WERI-Rb-1 (cell line): ENCODE measurements around the gene FGD3.

Experiments used
- DNase-seq: peaks from one replicate; pipeline ENCODE4 v3.0.0-alpha.2; 2020
- H3K27ac ChIP-seq: fragments of 250-450 bp; sonication (Bioruptor Pico); 2 replicates; pipeline ENCODE4 v1.5.1; 2020; ENCODE audit warnings: mild to moderate bottlenecking, moderate library complexity
- H3K27me3 ChIP-seq: fragments of 250-450 bp; sonication (Bioruptor Pico); 2 replicates; pipeline ENCODE4 v1.5.1; 2021; ENCODE audit warnings: mild to moderate bottlenecking, low read depth, moderate library complexity; ENCODE audit not compliant: insufficient read depth, severe bottlenecking
- H3K36me3 ChIP-seq: fragments of 250-450 bp; sonication (Bioruptor Pico); 2 replicates; pipeline ENCODE4 v1.5.1; 2020; ENCODE audit warnings: mild to moderate bottlenecking, moderate library complexity
- H3K4me3 ChIP-seq: 2 replicates; pipeline ENCODE4 v1.5.1; 2011; ENCODE audit warnings: low read depth, mild to moderate bottlenecking, control low read depth, low read length
- H3K9me3 ChIP-seq: fragments of 250-450 bp; sonication (Bioruptor Pico); 2 replicates; pipeline ENCODE4 v1.5.1; 2021; ENCODE audit warnings: mild to moderate bottlenecking, moderate library complexity; ENCODE audit not compliant: severe bottlenecking
- CTCF ChIP-seq: IDR thresholded peaks from 2 replicates; pipeline ENCODE4 v1.5.1; 2011; ENCODE audit warnings: low read depth, mild to moderate bottlenecking, control low read depth, inconsistent platforms, low read length

Gene FGD3

GRCh38 chr9:92970467-92970923 is 23.2 kb downstream of the FGD3 start:
- TF ChIP-seq CTCF = no peak
- Histone ChIP-seq H3K4me3 (no peak overlapping the region), H3K9me3 (no peaks in the 10 kb centered on the region), H3K27me3 (no peaks in the 10 kb centered on the region), H3K36me3 (no peaks in the 10 kb centered on the region), H3K27ac (no peak overlapping the region)
- no peak for DNase-seq

DNA sequence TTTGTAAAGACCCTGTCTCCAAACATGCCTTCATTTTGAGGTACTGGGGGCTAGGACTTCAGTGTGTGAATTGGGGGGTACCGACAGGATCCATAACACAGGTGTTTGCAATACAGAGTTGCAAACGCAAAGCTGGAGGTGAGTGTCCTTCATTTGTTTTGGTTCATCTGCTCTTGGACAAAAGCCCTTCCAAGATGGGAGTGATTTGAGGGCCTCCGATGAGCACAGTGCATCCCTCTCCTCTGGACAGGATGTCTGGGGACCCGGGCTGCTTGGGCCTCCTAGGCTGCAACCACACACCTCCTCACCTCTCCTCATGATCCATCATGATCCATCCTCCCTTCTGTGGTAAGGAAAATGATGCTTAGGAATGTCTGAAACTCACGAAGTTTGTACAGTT is 23.8 kb downstream of the FGD3 start:
- Histone ChIP-seq H3K27me3 (no peaks in the 10 kb centered on the region), H3K27ac (no peak overlapping the region), H3K4me3 (no peak overlapping the region), H3K36me3 (no peaks in the 10 kb centered on the region), H3K9me3 (no peaks in the 10 kb centered on the region)
- TF ChIP-seq CTCF = no peak
- DNase-seq = no peak

GRCh38 chr9:92971776-92972175 is 24.5 kb downstream of the FGD3 start:
- DNase-seq = no peak
- no peak for TF ChIP-seq CTCF
- H3K9me3 ChIP-seq = no peaks in the 10 kb centered on the region
- no peaks in the 10 kb centered on the region for H3K36me3 ChIP-seq
- H3K27ac ChIP-seq = no peak overlapping the region
- H3K4me3 ChIP-seq = no peak overlapping the region
- H3K27me3 ChIP-seq = no peaks in the 10 kb centered on the region

DNA sequence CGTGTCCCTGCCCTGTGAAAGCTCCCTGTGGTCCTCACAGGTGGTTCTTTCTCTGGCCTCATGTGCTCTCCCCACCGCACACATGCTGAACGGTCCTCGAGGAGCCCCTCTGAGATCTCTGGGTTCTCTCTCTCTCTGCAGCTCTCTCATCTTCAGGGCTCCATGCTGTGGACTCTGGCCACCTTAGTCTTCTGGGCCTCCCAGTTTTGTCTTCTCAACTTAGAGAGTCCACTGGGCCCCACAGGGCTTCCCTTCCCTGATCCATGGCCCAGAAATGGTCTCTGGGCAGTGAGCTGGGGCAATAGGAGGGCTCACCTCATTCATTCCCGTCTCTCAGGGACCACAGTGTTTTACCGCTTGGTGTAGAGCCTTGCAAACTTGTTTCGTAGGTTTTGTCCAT is 26.4 kb downstream of the FGD3 start:
- no peaks in the 10 kb centered on the region for H3K36me3 ChIP-seq
- no peak for DNase-seq
- no peaks in the 10 kb centered on the region for H3K9me3 ChIP-seq
- H3K27me3 ChIP-seq = no peaks in the 10 kb centered on the region
- no peak for TF ChIP-seq CTCF
- H3K4me3 ChIP-seq = no peak overlapping the region
- H3K27ac ChIP-seq = no peak overlapping the region

- TF ChIP-seq CTCF = no peak
- Histone ChIP-seq H3K9me3 (no peaks in the 10 kb centered on the region), H3K4me3 (no peak overlapping the region), H3K27me3 (no peaks in the 10 kb centered on the region), H3K27ac (no peak overlapping the region), H3K36me3 (no peaks in the 10 kb centered on the region)
- no peak for DNase-seq
These were observed 26.9 kb downstream of the FGD3 start for GRCh38 chr9:92974161-92974661.
